Measurements from ENCODE around the gene RYK. TPM values are rescaled to one million over a fixed set of nuclear protein-coding genes. Genes with fewer than 3 reads are reported as not detected.

The RYK gene
- total and polyA plus RNA-seq, 2 donors (not counting 3 experiments of a cell fraction or from before 2014, with no cell fraction given), result 23.8 to 48.3 TPM

DNA sequence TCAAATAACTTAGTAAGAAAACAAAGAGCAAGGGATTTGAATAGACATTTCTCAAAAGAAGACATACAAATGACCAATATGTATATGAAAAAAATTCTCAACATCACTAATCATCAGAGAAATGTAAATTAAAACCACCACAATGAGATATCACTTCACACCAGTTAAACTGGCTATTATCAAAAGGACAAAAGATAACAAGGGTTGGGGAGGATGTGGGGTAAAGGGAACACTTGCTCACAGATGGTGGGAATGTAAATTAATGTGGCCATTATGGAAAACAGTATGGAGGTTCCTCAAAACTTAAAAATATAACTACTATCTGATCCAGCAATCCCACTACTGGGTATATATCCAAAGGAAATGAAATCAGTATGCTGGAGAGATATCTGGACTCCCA, 46.0 kb upstream of the RYK start:
- dilution Hi-C loops (cut with MboI; ENCODE audit: extremely low pct_ligation_motif_present, low sequenced_read_pairs) (no loop called here), intact Hi-C loops (cut with micrococcal nuclease) (no loop called here)
- H3K79me2 ChIP-seq (ENCODE audit: control insufficient read depth, insufficient read depth, low read length), result no peaks in the 10 kb centered on the region
- DNase-seq (ENCODE audit: low read depth, low spot score) (no peak), FAIRE-seq (no peak)
- no peaks in the 10 kb centered on the region for H4K20me1 ChIP-seq (replicated peaks; ENCODE audit: control insufficient read depth, extremely low read depth, insufficient read depth, low read length)
- no peak overlapping the region for H2AFZ ChIP-seq (ENCODE audit: low read depth, low read length)
- no peaks in the 10 kb centered on the region for H3K36me3 ChIP-seq (ENCODE audit: control insufficient read depth in 2 of 2, extremely low read depth in 1 of 2, insufficient read depth in 2 of 2, low read length in 2 of 2)
- ChIA-PET POLR2A (no interaction called here), CTCF (no interaction called here)
- H3K27ac ChIP-seq (ENCODE audit: insufficient read depth, low read depth, low read length), result no peak overlapping the region
- H3K4me3 ChIP-seq (replicated peaks in 1 of 3; ENCODE audit: insufficient read depth in 1 of 3, low read depth in 1 of 3, low read length in 3 of 3), result no peak overlapping the region
- BruUV-seq (replicated peaks), result no TSS peak
- H3K4me2 ChIP-seq (ENCODE audit: insufficient read depth, low read length), result no peak overlapping the region
- peaks cover 0 to 3% of the 10 kb centered on the region in 2 experiments for H3K27me3 ChIP-seq (ENCODE audit: control insufficient read depth in 2 of 2, insufficient read depth in 2 of 2, low read length in 2 of 2)
- no peaks in the 10 kb centered on the region for H3K4me1 ChIP-seq (ENCODE audit: control insufficient read depth, extremely low read depth, insufficient read depth, low read length)
- H3K9ac ChIP-seq (replicated peaks; ENCODE audit: extremely low read depth, insufficient read depth, low read length), result no peak overlapping the region
- H3K9me3 ChIP-seq (replicated peaks; ENCODE audit: control insufficient read depth, insufficient read depth, low read length), result no peaks in the 10 kb centered on the region
- TF ChIP-seq, protein P1, sequence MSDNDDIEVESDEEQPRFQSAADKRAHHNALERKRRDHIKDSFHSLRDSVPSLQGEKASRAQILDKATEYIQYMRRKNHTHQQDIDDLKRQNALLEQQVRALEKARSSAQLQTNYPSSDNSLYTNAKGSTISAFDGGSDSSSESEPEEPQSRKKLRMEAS (IDR thresholded peaks at IDR 0.05; ENCODE audit: insufficient read depth, insufficient read length), result no peak
- no peak for TF ChIP-seq POLR2A (IDR thresholded peaks at IDR 0.05; ENCODE audit: low read depth, low read length)
- no peaks in the 10 kb centered on the region for H3K9me1 ChIP-seq (replicated peaks; ENCODE audit: control insufficient read depth, extremely low read depth, insufficient read depth, low read length)

DNA sequence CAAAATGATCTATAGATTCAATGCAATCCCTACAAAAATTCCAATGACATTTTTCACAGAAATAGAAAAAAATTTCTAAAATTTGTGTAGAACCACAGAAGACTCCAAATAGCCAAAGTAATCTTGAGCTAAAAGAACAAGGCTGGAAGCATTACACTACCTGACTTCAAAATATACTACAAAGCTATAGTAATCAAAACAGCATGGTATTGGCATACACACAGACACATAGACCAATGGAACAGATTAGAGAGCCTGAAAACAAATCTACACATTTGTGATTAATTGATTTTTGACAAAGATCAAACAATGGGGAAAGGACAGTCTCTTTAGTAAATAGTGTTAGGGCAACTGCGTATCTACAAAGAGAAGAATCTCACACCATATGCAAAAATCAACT, 45.3 kb upstream of the RYK start:
- TF ChIP-seq POLR2AphosphoS5 (IDR thresholded peaks at IDR 0.05; ENCODE audit: insufficient read depth, low read depth, low read length) (no peak), FOS (IDR thresholded peaks at IDR 0.05; ENCODE audit: borderline replicate concordance, insufficient read depth, low read length) (no peak), POLR2A (IDR thresholded peaks at IDR 0.05; ENCODE audit: low read depth, low read length) (no peak)
- TF ChIP-seq, protein P1 (IDR thresholded peaks at IDR 0.05; ENCODE audit: insufficient read depth, insufficient read length), result no peak
- intact Hi-C loops (cut with micrococcal nuclease), result no loop called here

More for the DNA sequence above, 45.3 kb upstream of the RYK start:
- Histone ChIP-seq H3K9me3 (replicated peaks; ENCODE audit: control insufficient read depth, insufficient read depth, low read length) (no peaks in the 10 kb centered on the region), H3K27me3 (ENCODE audit: control insufficient read depth in 2 of 2, insufficient read depth in 2 of 2, low read length in 2 of 2) (peaks cover 0 to 3% of the 10 kb centered on the region in 2 experiments), H2AFZ (ENCODE audit: low read depth, low read length) (no peak overlapping the region), H3K4me1 (ENCODE audit: control insufficient read depth, extremely low read depth, insufficient read depth, low read length) (no peaks in the 10 kb centered on the region), H3K36me3 (ENCODE audit: control insufficient read depth in 2 of 2, extremely low read depth in 1 of 2, insufficient read depth in 2 of 2, low read length in 2 of 2) (no peaks in the 10 kb centered on the region), H3K9me1 (replicated peaks; ENCODE audit: control insufficient read depth, extremely low read depth, insufficient read depth, low read length) (no peaks in the 10 kb centered on the region), H3K9ac (replicated peaks; ENCODE audit: extremely low read depth, insufficient read depth, low read length) (no peak overlapping the region), H3K4me3 (replicated peaks in 1 of 3; ENCODE audit: insufficient read depth in 1 of 3, low read depth in 1 of 3, low read length in 3 of 3) (no peak overlapping the region), H3K4me2 (ENCODE audit: insufficient read depth, low read length) (no peak overlapping the region), H3K27ac (ENCODE audit: insufficient read depth, low read depth, low read length) (no peak overlapping the region), H3K79me2 (ENCODE audit: control insufficient read depth, insufficient read depth, low read length) (no peaks in the 10 kb centered on the region), H4K20me1 (replicated peaks; ENCODE audit: control insufficient read depth, extremely low read depth, insufficient read depth, low read length) (no peaks in the 10 kb centered on the region)
- FAIRE-seq, result no peak
- dilution Hi-C loops (cut with MboI; ENCODE audit: extremely low pct_ligation_motif_present, low sequenced_read_pairs), result no loop called here
- POLR2A ChIA-PET, result no interaction called here
- no TSS peak for BruUV-seq (replicated peaks)
- CTCF ChIA-PET, result interaction anchor here (0.8 to 1.1 kb wide), 3 partner anchors 18 to 180 kb away, joined by 3 read pairs; no protein-coding TSS in a partner anchor
- DNase-seq (ENCODE audit: low read depth, low spot score), result no peak

Measured in endothelial cell of umbilical vein (primary cell).